Heart left ventricle (tissue), 13 donors: ENCODE measurements around the gene KRTAP9-2.

ENCODE experiments used
- CTCF ChIP-seq, 12 donors: fragments of 200-600 bp; sonication (generic) in 4 of 12; IDR thresholded peaks; one replicate each; pipeline versions ENCODE4 v1.5.0 to v1.8.0; 2018 to 2022; ENCODE audit warnings: antibody characterized with exemption in 12 of 12, mild to moderate bottlenecking in 5 of 12
- POLR2A ChIP-seq, 2 donors: fragments of 450-650 bp; IDR thresholded peaks; one replicate each; pipeline ENCODE4 v1.6.1; 2017; ENCODE audit warnings: antibody characterized with exemption in 2 of 2, mild to moderate bottlenecking in 2 of 2, moderate library complexity in 2 of 2
- donor health status: ischemic (EF 13 %, LVEDD 7.1; RV severe dilation, severe dysfunction).
- donor health status: DM: no; HTN: yes; CAD: no.
- donor health status: DM: no; HTN: no; CAD: no.
- donor health status: ischemic (EF 25% LVEDD 6.9; RV normal size, moderate dysfunction).
- donor health status: ischemic (EF 25% LVEDD 5.7; RV mildly dilated, moderate dysfunction).
- donor health status: ischemic (EF 35%, LVEDD 5.7; RV mildly dilated, moderate dysfunction).
- donor health status: nonischemic (EF 11% LVEDD 7.7; RV severe dilation, severe dysfunction).
- donor health status: DM: yes; HTN: yes; CAD: no.
- donor health status: PGD.
- donor health status: ischemic (EF 29% LVEDD 5.4; RV normal size, mild dysfunction).
- donor health status: nonischemic (EF 23%, LVEDD 6.1; RV moderate dilation, normal function).

GRCh38 chr17:41177727-41178271 lies 48.6 kb upstream of the KRTAP9-2 start, which contains the start of gene KRTAP4-2:
- TF ChIP-seq CTCF (IDR thresholded peaks at IDR 0.05) (no peak), POLR2A (IDR thresholded peaks at IDR 0.05) (no peak)
